ENCODE data around the gene FAM184A. TPM values are rescaled to one million over a fixed set of nuclear protein-coding genes. Genes with fewer than 3 reads are reported as not detected.

FAM184A gene
- total and polyA plus RNA-seq, 2 experiments from 2014 or later = 13.7 to 18.6 TPM

- Histone ChIP-seq H3K9me2 (ENCODE audit: insufficient read depth) (no peaks in the 10 kb centered on the region), H3K27ac (ENCODE audit: low read depth) (no peak overlapping the region), H3F3A (replicated peaks; ENCODE audit: low read depth) (peaks cover 7% of the 10 kb centered on the region; the same call in 1 of the 2 replicates), H3K79me2 (replicated peaks; ENCODE audit: insufficient read depth) (0 out of 2 replicates have a peak, but pooled peaks cover 3% of the 10 kb centered on the region), H3K4me2 (no peak overlapping the region), H4K20me1 (replicated peaks; ENCODE audit: insufficient read depth) (0 out of 2 replicates have a peak, but pooled peaks cover 5% of the 10 kb centered on the region), H3K36me3 (ENCODE audit: insufficient read depth) (no peaks in the 10 kb centered on the region), H3K27me3 (ENCODE audit: insufficient read depth) (peaks cover 17% of the 10 kb centered on the region), H3K4me1 (ENCODE audit: insufficient read depth) (peaks cover 10% of the 10 kb centered on the region), H3K4me3 (no peak overlapping the region), H2AFZ (no peak overlapping the region)
- TF ChIP-seq JUNB (IDR thresholded peaks at IDR 0.05; ENCODE audit: unreplicated experiment) = no peak
- TF ChIP-seq CREB1 (CRISPR knock-in tag; IDR thresholded peaks at IDR 0.05; ENCODE audit: low read depth) = no peak
- TF ChIP-seq STAT1 (IDR thresholded peaks at IDR 0.05; ENCODE audit: unreplicated experiment) = no peak
- TF ChIP-seq ETS1 (IDR thresholded peaks at IDR 0.05) = no peak
- TF ChIP-seq POLR2AphosphoS5 (IDR thresholded peaks at IDR 0.05; ENCODE audit: low read depth) = no peak
- no peak for TF ChIP-seq NANOG (IDR thresholded peaks at IDR 0.05; ENCODE audit: borderline replicate concordance)
- TF ChIP-seq EZH2 (IDR thresholded peaks at IDR 0.05; ENCODE audit: low read depth, unreplicated experiment) = no peak
- TF ChIP-seq EZH2phosphoT487 (IDR thresholded peaks at IDR 0.05; ENCODE audit: unreplicated experiment) = no peak
- no peak for TF ChIP-seq ZNF331 (CRISPR knock-in tag; IDR thresholded peaks at IDR 0.05; ENCODE audit: low read depth)
- no peak for TF ChIP-seq ZNF114 (CRISPR knock-in tag; IDR thresholded peaks at IDR 0.05)
- no peak for TF ChIP-seq ZNF462 (CRISPR knock-in tag; IDR thresholded peaks at IDR 0.05)
- no peak for TF ChIP-seq CTCF (conservative IDR thresholded peaks at IDR 0.05; ENCODE audit: low read depth in 2 of 2)
- no peak for TF ChIP-seq REST (IDR thresholded peaks at IDR 0.05; ENCODE audit: unreplicated experiment)
- no peaks in the 10 kb centered on the region for H3K9me3 Mint-ChIP-seq
- H3K27ac Mint-ChIP-seq = no peak overlapping the region
- H3K27me3 Mint-ChIP-seq (ENCODE audit: insufficient read depth, low read depth, poor library complexity) = peaks cover 2% of the 10 kb centered on the region
- no peak overlapping the region for H3K4me3 Mint-ChIP-seq
- no peaks in the 10 kb centered on the region for H3K36me3 Mint-ChIP-seq (ENCODE audit: low read depth)
- no peak for ATAC-seq
- H3K4me1 Mint-ChIP-seq = peaks cover 26% of the 10 kb centered on the region
- no peak for DNase-seq (ENCODE audit: low spot score)
These were observed 5.0 kb downstream of the FAM184A start for GRCh38 chr6:119073307-119074051.

Data from GM23338 (cell line).